Measurements from ENCODE around the gene POLL.

The POLL gene

DNA sequence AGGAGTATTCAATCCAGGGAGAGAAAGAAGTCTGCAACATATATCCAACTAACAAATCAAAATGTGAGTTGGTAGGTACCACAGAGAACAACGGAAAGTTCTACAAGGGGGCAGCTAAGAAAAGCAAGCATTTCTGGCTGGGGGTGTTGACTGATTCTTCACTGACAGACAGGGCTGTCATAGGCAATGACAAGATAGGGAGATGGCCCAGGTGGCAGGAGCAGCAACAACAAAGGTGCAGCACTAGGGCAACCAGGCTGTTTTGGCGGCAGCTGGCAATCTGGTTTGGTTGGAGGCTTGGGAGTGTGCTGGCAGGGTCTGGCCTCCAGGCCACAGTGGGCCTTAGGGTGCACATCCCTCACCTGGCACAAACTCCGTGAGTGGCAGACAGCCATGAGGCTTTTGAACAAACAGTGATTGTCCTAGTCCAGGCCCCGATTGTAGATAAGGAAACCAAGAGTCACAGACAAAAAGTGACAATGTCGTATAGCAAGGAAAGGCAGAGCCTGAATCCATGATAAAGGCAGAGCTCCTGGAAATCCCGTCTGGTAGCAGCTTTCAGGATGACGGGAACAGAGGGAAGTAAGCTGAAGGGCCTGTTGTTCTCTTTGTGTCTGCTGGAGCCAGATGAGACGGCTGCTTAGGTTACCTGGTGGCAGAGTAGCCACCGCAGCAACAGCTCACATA lies 28.5 kb upstream of the POLL start:
- peaks cover 20 to 30% of the 10 kb centered on the region in 2 donors for H3K4me1 Mint-ChIP-seq
- ATAC-seq (replicated peaks) (no peak), DNase-seq (no peak)
- H3K27ac Mint-ChIP-seq, result peak overlapping the region; percentile 59
- H3K9me3 Mint-ChIP-seq, result no peaks in the 10 kb centered on the region
- H3K36me3 Mint-ChIP-seq, result peaks cover 28 to 50% of the 10 kb centered on the region in 2 donors
- no peak overlapping the region for H3K4me3 Mint-ChIP-seq
- no peaks in the 10 kb centered on the region for H3K27me3 Mint-ChIP-seq

DNA sequence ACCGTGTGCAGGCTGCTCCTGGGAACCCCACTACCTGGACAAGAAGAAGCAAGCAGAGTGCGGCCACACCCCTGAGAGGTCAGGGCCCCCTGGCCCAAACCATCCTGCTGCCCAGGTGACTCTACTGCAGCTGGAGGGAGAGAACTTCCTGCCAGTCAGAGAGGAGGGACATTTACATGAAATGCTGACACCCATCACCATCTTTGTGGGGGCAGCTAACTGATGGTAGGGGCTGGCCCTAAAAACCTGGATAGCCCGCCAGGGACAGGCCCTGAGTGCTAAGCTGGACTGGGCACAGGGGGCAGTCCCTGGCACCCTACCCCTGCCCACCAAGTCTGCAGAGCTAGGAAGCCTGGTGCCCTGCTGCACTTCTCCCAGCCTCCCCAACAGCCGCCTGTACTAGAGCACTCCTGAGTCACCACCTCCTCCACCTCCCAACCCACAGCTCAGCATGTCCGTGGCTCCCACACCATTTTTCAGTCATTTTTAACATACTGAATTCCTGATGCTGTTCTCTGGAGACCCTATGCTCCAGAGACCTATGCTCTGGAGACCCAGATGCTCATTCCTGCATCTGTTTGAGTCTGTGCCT lies 27.6 kb upstream of the POLL start:
- Mint-ChIP-seq H3K36me3 (peaks cover 33 to 49% of the 10 kb centered on the region in 2 donors), H3K4me1 (peaks cover 23 to 30% of the 10 kb centered on the region in 2 donors), H3K9me3 (no peaks in the 10 kb centered on the region), H3K27me3 (no peaks in the 10 kb centered on the region), H3K4me3 (no peak overlapping the region), H3K27ac (no peak overlapping the region)
- ATAC-seq (replicated peaks) (no peak), DNase-seq (no peak)

DNA sequence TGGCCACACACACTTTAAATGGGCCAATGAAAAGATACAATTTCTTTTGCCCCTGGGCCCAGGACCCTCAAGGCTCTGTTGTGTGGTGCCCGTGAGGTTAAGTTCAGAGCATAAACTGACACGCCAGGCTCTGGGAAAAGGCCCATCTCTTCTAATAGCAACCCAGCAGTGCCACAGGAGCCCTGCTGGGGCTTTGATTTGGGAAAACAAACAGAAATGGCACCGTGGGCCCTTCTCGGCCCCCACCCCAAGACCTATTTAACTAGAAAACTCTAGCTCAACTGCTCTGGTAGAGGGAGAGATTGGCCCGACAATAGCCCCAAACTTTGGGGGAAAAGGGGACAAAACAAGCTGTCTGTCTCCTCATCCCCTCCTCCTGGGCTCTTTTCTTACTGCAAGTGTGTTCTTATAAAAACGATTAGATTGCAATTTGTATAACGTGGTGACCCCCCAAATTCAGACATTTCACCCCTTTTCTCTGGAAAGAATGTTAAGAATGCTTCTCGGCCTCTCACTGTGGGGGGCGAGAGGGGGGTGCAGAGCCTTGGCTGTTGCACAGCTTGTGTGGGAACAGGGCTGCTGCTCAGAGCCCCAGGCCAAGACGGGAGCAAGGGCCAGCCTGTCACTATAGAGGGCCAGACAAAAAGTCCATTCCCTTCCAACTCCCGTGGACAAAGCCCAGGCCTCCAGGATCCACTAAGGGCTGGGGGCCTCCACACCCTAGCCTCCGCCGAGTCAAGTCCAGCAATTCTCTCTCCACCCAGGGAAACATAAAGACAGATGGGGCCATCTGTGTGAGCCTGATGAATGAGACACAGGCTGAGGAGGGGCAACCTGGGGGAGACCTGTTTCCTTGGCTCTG lies 26.8 kb upstream of the POLL start:
- Mint-ChIP-seq H3K9me3 (no peaks in the 10 kb centered on the region), H3K4me1 (peaks cover 23 to 30% of the 10 kb centered on the region in 2 donors), H3K27me3 (no peaks in the 10 kb centered on the region), H3K4me3 (no peak overlapping the region), H3K36me3 (peaks cover 38 to 47% of the 10 kb centered on the region in 2 donors), H3K27ac (peak overlapping the region; percentile 5)
- DNase-seq (no peak), ATAC-seq (replicated peaks) (no peak)

DNA sequence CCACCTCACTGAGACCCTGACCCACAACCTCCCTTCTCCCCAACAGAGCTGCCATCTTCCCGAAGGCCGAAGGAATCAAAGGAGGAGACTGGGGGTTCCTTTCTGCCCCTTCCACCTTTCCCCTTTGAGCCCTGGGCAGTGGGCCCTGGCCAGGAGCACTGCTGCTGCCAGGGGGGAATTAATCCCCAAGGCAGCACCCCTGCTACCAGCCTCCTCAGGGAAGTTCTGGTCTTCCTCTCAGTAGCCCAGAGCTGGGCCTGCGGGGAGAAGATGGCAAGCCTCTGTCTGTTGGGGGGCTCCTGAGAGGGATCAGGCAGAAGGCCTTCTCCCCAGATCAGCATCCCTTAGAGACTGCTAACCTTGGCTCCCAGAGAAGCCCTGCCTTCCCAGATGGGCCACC lies 25.6 kb upstream of the POLL start:
- Mint-ChIP-seq H3K4me1 (peaks cover 17 to 21% of the 10 kb centered on the region in 2 donors), H3K27me3 (no peaks in the 10 kb centered on the region), H3K4me3 (no peak overlapping the region), H3K9me3 (no peaks in the 10 kb centered on the region), H3K27ac (no peak overlapping the region), H3K36me3 (peaks cover 37 to 49% of the 10 kb centered on the region in 2 donors)
- no peak for DNase-seq
- no peak for ATAC-seq (replicated peaks)

DNA sequence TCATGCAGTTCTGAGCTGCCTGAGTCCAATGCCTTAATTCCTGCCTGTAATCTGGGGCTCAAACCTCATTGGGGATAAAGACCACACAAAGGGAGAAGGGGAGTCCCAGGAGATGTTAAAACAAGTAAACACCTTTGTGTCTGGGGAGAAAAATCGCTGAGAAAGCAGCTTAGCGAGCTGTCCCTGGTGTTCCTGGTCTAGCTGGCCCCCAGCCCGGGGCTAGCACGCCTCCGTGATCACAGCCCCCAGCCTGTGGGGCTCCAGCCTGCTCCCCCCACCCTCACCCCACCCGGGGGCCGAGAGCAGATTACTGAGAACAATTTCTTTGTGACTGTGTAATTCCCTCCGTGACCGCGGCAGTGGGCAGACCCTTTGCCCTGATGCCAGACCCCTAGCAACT lies 24.8 kb upstream of the POLL start:
- Mint-ChIP-seq H3K9me3 (no peaks in the 10 kb centered on the region), H3K27me3 (no peaks in the 10 kb centered on the region), H3K27ac (no peak overlapping the region), H3K4me1 (peaks cover 9 to 15% of the 10 kb centered on the region in 2 donors), H3K36me3 (peaks cover 32 to 45% of the 10 kb centered on the region in 2 donors), H3K4me3 (no peak overlapping the region)
- no peak for DNase-seq
- ATAC-seq (replicated peaks), result no peak

DNA sequence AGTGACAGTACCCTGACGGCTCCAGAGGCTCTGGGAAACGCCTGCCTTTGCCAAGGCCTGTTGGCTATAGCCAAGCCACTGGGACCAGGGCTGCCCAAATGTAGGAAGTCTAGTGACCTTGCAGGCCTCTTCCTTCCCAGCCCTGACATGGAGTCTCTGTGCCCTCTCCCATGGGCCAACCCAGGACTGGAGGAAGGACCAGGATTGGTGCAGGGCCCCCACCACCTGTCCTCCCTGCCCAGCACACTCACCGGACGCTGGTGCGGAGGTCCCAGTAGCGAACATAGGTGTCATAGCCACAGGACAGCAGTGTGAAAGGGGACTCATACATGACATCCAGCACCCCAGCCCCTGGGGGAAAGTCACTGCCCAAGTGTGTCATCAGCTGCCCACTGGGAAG lies 24.0 kb upstream of the POLL start:
- H3K27ac Mint-ChIP-seq, result peak overlapping the region; percentile 51
- no peaks in the 10 kb centered on the region for H3K27me3 Mint-ChIP-seq
- H3K9me3 Mint-ChIP-seq, result no peaks in the 10 kb centered on the region
- peaks cover 2 to 7% of the 10 kb centered on the region in 2 donors for H3K4me1 Mint-ChIP-seq
- no peak for ATAC-seq (replicated peaks)
- DNase-seq, result no peak
- no peak overlapping the region for H3K4me3 Mint-ChIP-seq
- peaks cover 32 to 38% of the 10 kb centered on the region in 2 donors for H3K36me3 Mint-ChIP-seq

DNA sequence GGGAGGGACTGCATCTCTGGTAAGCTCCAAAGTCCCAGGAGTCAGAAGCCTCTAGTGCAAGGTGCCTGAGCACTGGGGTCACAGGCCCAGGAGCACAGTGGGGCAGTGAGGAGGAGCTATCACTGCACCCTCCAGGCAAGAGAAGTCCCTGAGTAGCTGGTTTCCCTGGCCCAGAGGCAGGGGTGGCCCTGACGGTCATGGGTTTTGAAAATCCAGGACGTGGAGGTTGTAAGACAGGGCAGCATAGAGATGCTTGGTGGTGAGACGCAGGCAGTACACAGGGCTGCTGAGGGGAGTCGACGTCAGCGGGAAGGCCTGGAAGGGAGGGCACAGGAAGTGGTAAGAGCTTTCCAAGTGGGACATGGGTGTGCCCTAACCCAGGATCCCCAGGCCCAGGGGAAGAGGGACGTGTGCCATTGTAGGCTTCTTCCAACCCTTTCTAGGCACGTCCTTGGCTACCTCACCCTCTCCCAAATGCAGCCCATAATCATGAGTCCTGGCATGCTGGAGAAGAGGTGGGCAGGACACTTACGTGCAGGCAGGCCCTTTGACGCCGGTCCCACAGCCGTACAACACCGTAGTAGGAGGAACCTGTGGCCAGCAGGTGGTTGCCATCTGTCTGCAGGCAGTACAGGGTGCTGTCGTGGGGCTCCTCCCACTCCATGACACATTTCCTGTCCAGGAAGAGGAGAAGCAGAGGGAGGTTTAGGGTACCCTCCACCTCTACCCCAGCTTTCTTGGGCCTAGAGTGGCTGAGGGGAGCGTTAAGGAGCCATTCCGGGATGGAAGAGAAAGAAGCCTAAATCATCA lies 23.2 kb upstream of the POLL start:
- ATAC-seq (replicated peaks), result peak in 1 of 2 donors; percentile 36
- H3K27me3 Mint-ChIP-seq, result no peaks in the 10 kb centered on the region

DNA sequence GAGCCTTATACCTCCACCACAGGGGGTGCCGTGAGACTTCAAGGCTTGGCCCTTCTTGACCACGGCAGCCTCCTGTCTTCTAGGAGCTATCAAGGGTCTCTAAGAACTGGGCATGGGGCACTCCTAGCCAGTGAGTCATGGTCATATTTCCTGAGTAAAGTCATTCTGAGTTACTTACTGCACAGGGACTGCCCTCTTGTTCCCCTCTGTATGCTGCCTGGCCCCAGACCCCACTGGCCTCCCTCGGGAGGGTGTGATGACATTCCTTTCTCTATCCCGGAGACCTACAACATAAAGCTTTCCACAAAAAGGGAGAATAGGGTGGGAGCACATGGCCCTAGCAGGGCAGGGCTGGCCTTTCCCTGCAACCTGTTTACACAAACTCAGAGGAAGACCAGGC lies 21.4 kb upstream of the POLL start:
- H3K4me1 Mint-ChIP-seq, result peaks cover 0 to 4% of the 10 kb centered on the region in 2 donors
- H3K27ac Mint-ChIP-seq, result peak overlapping the region; percentile 37
- H3K36me3 Mint-ChIP-seq, result peaks cover 38 to 45% of the 10 kb centered on the region in 2 donors
- no peak overlapping the region for H3K4me3 Mint-ChIP-seq
- ATAC-seq (replicated peaks), result no peak
- DNase-seq, result no peak
- H3K9me3 Mint-ChIP-seq, result no peaks in the 10 kb centered on the region
- no peaks in the 10 kb centered on the region for H3K27me3 Mint-ChIP-seq

More for the DNA sequence above, 23.2 kb upstream of the POLL start:
- Mint-ChIP-seq H3K4me1 (peaks cover 0 to 5% of the 10 kb centered on the region in 2 donors), H3K36me3 (peaks cover 36 to 37% of the 10 kb centered on the region in 2 donors), H3K9me3 (no peaks in the 10 kb centered on the region), H3K4me3 (no peak overlapping the region), H3K27ac (peak overlapping the region; percentile 26)
- no peak for DNase-seq

DNA sequence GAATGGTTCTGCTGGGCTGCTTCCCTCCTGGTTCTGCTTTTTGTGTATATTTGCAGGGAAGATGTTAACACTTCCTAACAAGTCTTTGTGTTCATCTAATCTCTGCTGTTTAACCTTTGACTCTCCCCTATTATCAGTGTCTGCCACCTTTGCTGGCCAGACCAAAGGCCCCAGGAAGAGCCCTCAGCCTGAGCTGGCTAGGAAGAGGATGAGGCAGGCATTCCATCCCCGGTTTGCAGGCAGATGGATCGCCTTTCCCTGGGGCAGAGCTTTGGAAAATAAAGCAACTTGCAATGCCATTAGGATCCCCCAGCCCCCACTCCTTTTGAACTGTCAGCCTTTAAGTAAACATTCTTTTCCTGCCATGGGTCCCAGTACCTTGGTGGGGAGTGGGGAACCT lies 19.1 kb upstream of the POLL start:
- Mint-ChIP-seq H3K27ac (no peak overlapping the region), H3K4me1 (peaks cover 0 to 4% of the 10 kb centered on the region in 2 donors), H3K36me3 (peaks cover 32 to 52% of the 10 kb centered on the region in 2 donors), H3K9me3 (no peaks in the 10 kb centered on the region), H3K4me3 (no peak overlapping the region), H3K27me3 (no peaks in the 10 kb centered on the region)
- ATAC-seq (replicated peaks) (no peak), DNase-seq (no peak)

DNA sequence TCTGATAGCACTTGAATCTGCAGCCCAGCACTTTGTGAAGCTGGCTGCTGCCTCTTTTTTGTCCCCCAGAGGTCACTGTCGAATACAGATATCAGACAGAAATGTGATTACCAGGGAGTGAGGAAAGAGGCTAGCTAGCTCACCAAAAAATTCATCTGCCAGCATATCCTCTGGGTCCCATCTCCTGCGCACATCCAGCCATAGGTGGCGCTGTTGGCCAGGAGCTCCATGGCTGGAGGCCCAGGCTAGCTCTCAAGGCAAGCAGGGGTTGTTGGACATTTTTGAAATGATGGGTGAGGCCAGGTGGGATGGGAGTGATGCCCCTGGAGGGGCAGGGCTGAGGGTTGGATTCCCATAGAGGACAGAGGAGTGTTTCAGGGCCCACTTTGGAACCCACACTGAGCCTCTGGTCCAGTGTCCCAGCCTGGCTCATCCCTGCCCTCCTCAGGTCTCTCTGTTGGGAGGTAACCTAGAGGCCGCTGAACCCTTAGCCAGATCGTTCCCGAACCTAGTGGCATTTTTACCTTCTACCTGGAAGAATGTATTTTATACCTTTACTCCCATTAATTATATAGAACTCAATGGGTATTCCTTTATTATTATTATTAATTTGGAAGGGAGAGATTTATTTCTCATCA lies 14.8 kb upstream of the POLL start:
- H3K27me3 Mint-ChIP-seq, result no peaks in the 10 kb centered on the region
- H3K4me1 Mint-ChIP-seq, result no peaks in the 10 kb centered on the region
- H3K9me3 Mint-ChIP-seq, result no peaks in the 10 kb centered on the region
- peak; percentile 97 to 98 for ATAC-seq (replicated peaks)
- H3K4me3 Mint-ChIP-seq, result no peak overlapping the region
- no peak overlapping the region for H3K27ac Mint-ChIP-seq
- peak; percentile 62 for DNase-seq
- H3K36me3 Mint-ChIP-seq, result peaks cover 10 to 29% of the 10 kb centered on the region in 2 donors

DNA sequence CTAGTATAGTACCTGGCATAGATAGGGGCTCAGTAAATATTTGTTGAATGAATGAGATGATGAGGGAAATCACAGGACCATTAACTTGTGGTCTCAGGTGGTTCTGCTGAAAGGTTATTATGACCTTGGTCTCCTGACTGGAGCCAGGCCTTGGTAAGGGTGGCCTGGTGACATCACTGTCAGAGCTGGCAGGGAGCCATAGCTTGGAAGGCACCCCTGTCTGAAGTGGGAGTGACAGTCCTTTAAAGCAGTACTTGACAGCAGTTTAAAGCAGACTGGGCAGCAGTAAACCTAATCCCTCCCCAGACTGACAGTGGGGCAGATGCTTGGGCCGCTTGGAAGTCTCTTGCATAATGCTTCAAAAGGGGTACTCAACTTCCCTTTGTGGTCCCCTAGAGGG lies 13.5 kb upstream of the POLL start:
- H3K36me3 Mint-ChIP-seq, result peaks cover 8 to 28% of the 10 kb centered on the region in 2 donors
- no peak overlapping the region for H3K4me3 Mint-ChIP-seq
- ATAC-seq (replicated peaks) (no peak), DNase-seq (no peak)
- H3K4me1 Mint-ChIP-seq, result no peaks in the 10 kb centered on the region
- no peaks in the 10 kb centered on the region for H3K9me3 Mint-ChIP-seq
- H3K27ac Mint-ChIP-seq, result no peak overlapping the region
- no peaks in the 10 kb centered on the region for H3K27me3 Mint-ChIP-seq

DNA sequence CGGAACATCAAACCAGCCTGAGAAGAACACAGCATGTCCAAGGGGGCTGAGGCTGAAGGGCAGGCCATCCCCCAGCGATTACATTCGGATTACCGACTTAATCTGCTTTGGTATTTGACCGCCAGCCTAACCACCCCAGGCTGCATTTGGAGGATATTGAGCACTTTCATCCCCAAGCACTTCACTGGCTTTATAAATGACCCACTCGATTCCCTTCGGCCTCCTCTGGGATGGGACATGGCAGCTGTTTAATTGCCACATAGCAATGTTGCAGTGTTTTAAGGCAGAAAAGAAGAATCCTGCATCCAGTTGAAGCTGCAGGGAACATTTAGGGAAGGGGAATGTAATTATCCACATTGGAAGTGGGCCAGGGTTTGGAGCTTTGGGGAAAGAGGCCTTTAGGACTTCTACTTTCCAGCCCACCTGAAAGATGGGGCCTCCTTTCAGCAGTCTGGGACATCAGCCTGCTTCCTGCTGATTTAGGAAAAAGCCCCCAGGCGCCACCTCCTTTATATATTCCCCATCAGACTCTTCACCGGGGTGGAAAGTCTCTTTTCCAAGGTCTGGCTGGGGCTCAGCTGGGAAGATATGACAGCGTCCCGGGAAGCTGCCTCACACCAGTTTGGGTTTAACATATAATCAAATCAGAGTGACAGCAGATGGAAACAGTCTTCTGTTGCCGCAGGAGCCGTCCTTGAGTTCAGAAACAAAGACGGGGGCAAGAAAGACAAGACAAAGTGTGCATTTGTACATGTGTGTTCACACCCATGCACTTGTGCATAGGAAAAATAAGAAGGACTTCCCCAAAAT lies 9.2 kb upstream of the POLL start:
- no peaks in the 10 kb centered on the region for H3K9me3 Mint-ChIP-seq
- H3K27ac Mint-ChIP-seq, result no peak overlapping the region
- peaks cover 0 to 6% of the 10 kb centered on the region in 2 donors for H3K36me3 Mint-ChIP-seq
- DNase-seq, result no peak
- ATAC-seq (replicated peaks), result no peak
- no peak overlapping the region for H3K4me3 Mint-ChIP-seq
- peaks cover 0 to 2% of the 10 kb centered on the region in 2 donors for H3K4me1 Mint-ChIP-seq
- no peaks in the 10 kb centered on the region for H3K27me3 Mint-ChIP-seq

Measured in stimulated activated naive B cell treated with anti-CD40 and anti-IgM and Interleukin-4, amounts not matched to agents 10 μg/mL and 1 μg/mL and 100 μg/mL, for 72 hours (primary cell).